Measurements from ENCODE around the gene CSTF1.

- TF ChIP-seq, protein P1, sequence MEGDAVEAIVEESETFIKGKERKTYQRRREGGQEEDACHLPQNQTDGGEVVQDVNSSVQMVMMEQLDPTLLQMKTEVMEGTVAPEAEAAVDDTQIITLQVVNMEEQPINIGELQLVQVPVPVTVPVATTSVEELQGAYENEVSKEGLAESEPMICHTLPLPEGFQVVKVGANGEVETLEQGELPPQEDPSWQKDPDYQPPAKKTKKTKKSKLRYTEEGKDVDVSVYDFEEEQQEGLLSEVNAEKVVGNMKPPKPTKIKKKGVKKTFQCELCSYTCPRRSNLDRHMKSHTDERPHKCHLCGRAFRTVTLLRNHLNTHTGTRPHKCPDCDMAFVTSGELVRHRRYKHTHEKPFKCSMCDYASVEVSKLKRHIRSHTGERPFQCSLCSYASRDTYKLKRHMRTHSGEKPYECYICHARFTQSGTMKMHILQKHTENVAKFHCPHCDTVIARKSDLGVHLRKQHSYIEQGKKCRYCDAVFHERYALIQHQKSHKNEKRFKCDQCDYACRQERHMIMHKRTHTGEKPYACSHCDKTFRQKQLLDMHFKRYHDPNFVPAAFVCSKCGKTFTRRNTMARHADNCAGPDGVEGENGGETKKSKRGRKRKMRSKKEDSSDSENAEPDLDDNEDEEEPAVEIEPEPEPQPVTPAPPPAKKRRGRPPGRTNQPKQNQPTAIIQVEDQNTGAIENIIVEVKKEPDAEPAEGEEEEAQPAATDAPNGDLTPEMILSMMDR (conservative IDR thresholded peaks at IDR 0.05; ENCODE audit: low read length) = no peak
- TF ChIP-seq EZH2phosphoT487 (IDR thresholded peaks at IDR 0.05; ENCODE audit: borderline replicate concordance) = no peak
Observed at GRCh38 chr20:56430957-56431356, 38.5 kb downstream of the CSTF1 start.
